ENCODE results near the gene RPL28. TPM values are rescaled to one million over a fixed set of nuclear protein-coding genes. Genes with fewer than 3 reads are reported as not detected.
"Not testable (repeated sequence)": the region's sequence is repeated elsewhere in the genome, so short reads cannot be mapped to it uniquely, and the experiment has no call there.

Gene RPL28
- total RNA-seq, 1 experiment from 2014 or later, result 453 TPM

DNA sequence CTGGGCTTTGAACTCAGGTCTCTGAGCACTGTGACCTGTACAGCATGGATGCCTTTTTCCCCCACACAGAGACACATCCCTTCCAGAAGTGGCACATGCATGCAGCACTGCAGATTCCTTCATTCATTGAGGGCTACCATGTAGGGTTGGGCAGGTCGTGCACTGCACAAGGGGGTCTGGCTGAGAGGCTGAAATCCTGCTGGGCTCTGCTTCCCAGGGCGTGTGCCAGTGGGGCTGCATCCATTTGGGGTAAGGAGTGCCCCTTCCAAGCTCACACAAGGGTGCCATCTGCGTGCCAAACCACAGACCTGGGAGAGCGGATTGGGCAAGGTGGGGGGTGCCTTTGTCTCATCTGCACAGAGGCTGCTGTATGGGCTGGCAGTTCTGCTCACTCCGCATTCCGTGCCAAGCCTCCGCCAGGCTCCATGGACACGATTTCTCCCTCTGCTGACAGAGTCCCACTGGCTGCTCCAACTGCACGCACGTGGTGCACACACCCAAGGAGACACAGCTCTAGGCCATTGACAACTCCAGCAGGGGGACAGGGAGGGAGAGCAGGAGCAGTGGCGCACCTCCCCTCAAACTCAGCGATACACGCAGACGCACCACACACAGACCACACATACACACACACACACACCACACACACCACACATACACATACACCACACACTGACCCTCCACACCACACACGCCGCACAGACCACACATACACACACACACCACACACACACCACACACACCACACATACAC is 61.9 kb downstream of the RPL28 start:
- peak; percentile 67 for DNase-seq (ENCODE audit: low spot score)

DNA sequence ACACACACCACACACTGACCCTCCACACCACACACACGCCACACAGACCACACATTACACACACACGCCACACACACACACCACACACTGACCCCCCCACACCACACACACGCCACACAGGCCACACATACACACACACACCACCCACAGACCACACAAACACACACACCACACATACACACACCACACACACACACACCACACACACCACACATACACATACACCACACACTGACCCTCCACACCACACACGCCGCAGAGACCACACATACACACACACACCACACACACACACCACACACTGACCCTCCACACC is 62.4 kb downstream of the RPL28 start:
- DNase-seq (ENCODE audit: low spot score), result not testable (repeated sequence)

DNA sequence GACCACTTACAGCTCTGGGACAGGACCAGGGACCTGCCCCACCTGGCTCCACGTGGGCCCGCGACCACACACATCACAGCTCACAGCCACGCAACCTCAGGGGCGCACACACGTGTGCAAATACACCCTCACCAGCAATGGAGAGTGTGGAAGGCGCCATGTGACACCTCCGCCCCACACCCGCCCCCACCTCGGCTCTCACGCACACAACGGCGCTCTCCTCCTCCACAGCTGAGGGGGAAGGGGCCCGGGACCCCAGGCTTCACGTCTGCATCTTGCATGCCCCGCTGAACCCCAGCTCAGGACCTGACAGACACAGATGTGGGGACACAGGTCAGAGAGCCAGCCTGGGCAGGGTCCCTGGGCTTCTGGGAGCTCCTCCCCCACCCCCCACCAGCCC is 63.7 kb downstream of the RPL28 start:
- no peak for DNase-seq (ENCODE audit: low spot score)

DNA sequence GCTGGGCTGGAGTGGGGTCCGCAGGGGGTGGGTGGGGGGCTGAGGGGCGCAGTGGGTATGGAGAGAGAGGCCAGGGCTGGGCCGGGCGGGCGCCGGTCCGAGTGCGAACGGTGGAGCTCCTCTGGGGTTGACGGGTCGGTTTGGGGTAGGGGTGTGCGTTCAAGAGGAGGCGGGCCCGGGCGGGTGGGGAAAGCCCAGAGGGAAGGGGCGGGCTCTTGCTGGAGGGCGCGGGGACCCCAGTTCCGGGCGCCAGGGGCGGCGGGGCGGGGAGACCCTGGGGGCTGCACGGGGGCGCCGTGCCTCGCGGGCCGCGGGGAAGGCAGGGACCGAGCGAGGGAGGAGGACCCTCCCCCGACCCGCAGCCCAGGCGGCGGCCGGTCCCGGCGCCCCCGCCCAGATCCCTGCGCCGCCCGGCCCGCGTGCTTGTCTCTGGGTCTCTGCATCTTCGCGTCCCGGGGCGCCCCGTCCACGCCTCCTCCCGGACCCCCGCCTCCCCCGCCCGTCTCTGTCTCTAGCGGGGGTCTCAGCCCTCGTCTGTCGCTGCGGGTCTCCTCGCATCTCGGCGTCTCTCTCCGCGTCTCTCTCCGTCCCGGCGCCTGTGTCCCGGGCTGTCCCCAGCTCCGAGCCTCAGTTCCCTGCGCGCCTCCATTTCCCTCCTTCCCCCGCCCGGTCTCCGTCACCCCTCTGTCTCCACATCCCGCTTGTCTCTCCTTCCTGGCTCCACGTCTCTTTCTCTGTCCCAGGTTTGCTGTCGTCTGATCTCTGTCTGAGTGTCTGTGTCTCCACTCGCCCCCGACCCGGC is 65.6 kb downstream of the RPL28 start:
- no peak for DNase-seq (ENCODE audit: low spot score)

DNA sequence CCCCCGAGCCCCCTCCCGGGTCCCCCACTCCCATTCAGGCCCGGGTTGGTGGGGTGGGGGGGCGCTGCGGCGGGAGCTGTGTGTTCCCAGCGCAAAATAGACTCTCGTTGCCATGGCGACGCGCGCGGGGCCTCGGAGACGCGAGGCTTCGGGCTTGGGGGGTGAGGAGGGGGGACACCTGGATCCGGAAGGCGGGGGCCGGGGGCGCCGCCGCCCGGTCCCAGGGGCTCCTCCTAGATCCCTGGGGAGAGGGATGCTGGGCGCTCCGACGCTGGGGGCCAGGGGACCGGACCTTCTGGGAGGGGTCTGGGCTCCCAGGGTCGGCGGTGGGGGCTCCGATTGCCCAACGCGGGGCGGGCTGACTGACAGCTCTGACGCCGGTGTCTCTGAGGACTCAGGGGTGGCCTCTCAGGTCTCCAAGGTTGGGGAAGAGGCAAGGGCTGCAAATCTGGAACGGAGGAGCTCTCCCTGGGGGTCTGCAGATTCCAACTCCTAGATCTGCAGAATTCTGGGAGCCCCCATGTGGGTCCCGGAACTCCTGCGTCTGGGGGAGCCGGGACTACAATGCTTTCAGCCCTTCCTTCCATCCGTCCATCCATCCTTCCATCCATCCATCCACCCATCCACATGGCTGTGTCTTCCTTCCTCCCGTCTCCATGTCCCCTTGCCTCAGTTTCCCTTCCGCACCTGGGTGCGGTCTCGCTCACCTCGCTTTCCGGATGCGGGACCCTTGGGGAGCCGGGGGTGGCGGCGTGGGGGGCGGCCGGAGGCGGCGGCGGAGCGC is 66.4 kb downstream of the RPL28 start:
- no peak for DNase-seq (ENCODE audit: low spot score)

Other genes starting within 250 kb of the RPL28 start
- 467 and 500 TPM in 2 replicates for gene TNNT1, start 236.7 kb upstream of the RPL28 start, total RNA-seq (2014; rRNA removed; shearing (Covaris generic))
- 0.77 TPM in 1 of 2 replicates, not detected in the other for gene TNNI3, start 228.2 kb upstream of the RPL28 start, total RNA-seq (2014; rRNA removed; shearing (Covaris generic))
- 10.6 and 15.6 TPM in 2 replicates for gene DNAAF3, start 219.3 kb upstream of the RPL28 start, total RNA-seq (2014; rRNA removed; shearing (Covaris generic))
- gene SYT5, start 205.6 kb upstream of the RPL28 start, total RNA-seq (2014; rRNA removed; shearing (Covaris generic)), result 0.09 and 1.8 TPM in 2 replicates
- gene PTPRH, start 176.4 kb upstream of the RPL28 start, total RNA-seq (2014; rRNA removed; shearing (Covaris generic)), result 12.3 and 18.4 TPM in 2 replicates
- gene TMEM86B, start 157.2 kb upstream of the RPL28 start, total RNA-seq (2014; rRNA removed; shearing (Covaris generic)), result 1.6 and 3.4 TPM in 2 replicates
- gene PPP6R1, start 126.9 kb upstream of the RPL28 start, total RNA-seq (2014; rRNA removed; shearing (Covaris generic)), result 73.6 and 80.1 TPM in 2 replicates
- 88.0 and 108 TPM in 2 replicates for gene HSPBP1, start 105.8 kb upstream of the RPL28 start, total RNA-seq (2014; rRNA removed; shearing (Covaris generic))
- gene BRSK1, start 101.9 kb upstream of the RPL28 start, total RNA-seq (2014; rRNA removed; shearing (Covaris generic)), result 11.6 and 12.8 TPM in 2 replicates
- gene TMEM150B, start 60.6 kb upstream of the RPL28 start, total RNA-seq (2014; rRNA removed; shearing (Covaris generic)), result not detected in 2 replicates
- 19.1 and 19.8 TPM in 2 replicates for gene KMT5C, start 46.1 kb upstream of the RPL28 start, total RNA-seq (2014; rRNA removed; shearing (Covaris generic))
- 0.28 TPM in 1 of 2 replicates, not detected in the other for gene COX6B2, start 31.2 kb upstream of the RPL28 start, total RNA-seq (2014; rRNA removed; shearing (Covaris generic))
- gene GARIN5B, start 22.7 kb upstream of the RPL28 start, total RNA-seq (2014; rRNA removed; shearing (Covaris generic)), result not detected in 2 replicates
- 8.4 and 9.4 TPM in 2 replicates for gene IL11, start 15.5 kb upstream of the RPL28 start, total RNA-seq (2014; rRNA removed; shearing (Covaris generic))
- not detected in 2 replicates for gene TMEM190, start 9.1 kb upstream of the RPL28 start, total RNA-seq (2014; rRNA removed; shearing (Covaris generic))
- 1.2 TPM in 1 of 2 replicates, not detected in the other for gene TMEM238, start 1.6 kb upstream of the RPL28 start, total RNA-seq (2014; rRNA removed; shearing (Covaris generic))
- gene UBE2S, start 21.9 kb downstream of the RPL28 start, total RNA-seq (2014; rRNA removed; shearing (Covaris generic)), result 272 and 464 TPM in 2 replicates
- not detected in 2 replicates for gene SHISA7, start 57.4 kb downstream of the RPL28 start, total RNA-seq (2014; rRNA removed; shearing (Covaris generic))
- gene ISOC2, start 75.7 kb downstream of the RPL28 start, total RNA-seq (2014; rRNA removed; shearing (Covaris generic)), result 114 and 139 TPM in 2 replicates
- 0.07 TPM in 1 of 2 replicates, not detected in the other for gene C19orf85, start 78.8 kb downstream of the RPL28 start, total RNA-seq (2014; rRNA removed; shearing (Covaris generic))
- gene ZNF628, start 90.7 kb downstream of the RPL28 start, total RNA-seq (2014; rRNA removed; shearing (Covaris generic)), result 4.1 and 4.8 TPM in 2 replicates
- gene NAT14, start 99.3 kb downstream of the RPL28 start, total RNA-seq (2014; rRNA removed; shearing (Covaris generic)), result 56.2 and 65.7 TPM in 2 replicates
- gene SSC5D, start 102.5 kb downstream of the RPL28 start, total RNA-seq (2014; rRNA removed; shearing (Covaris generic)), result 1.1 and 1.2 TPM in 2 replicates
- gene SBK2, start 151.2 kb downstream of the RPL28 start, total RNA-seq (2014; rRNA removed; shearing (Covaris generic)), result 0.38 TPM in 1 of 2 replicates, not detected in the other
- 0.19 and 0.81 TPM in 2 replicates for gene SBK3, start 159.6 kb downstream of the RPL28 start, total RNA-seq (2014; rRNA removed; shearing (Covaris generic))
- 7.9 and 16.6 TPM in 2 replicates for gene ZNF579, start 194.9 kb downstream of the RPL28 start, total RNA-seq (2014; rRNA removed; shearing (Covaris generic))
- 11.5 and 11.7 TPM in 2 replicates for gene FIZ1, start 213.6 kb downstream of the RPL28 start, total RNA-seq (2014; rRNA removed; shearing (Covaris generic))
- gene ZNF524, start 214.4 kb downstream of the RPL28 start, total RNA-seq (2014; rRNA removed; shearing (Covaris generic)), result 20.0 and 23.7 TPM in 2 replicates
- 0.81 and 1.4 TPM in 2 replicates for gene ZNF865, start 219.7 kb downstream of the RPL28 start, total RNA-seq (2014; rRNA removed; shearing (Covaris generic))
- gene ZNF784, start 238.6 kb downstream of the RPL28 start, total RNA-seq (2014; rRNA removed; shearing (Covaris generic)), result 0.62 and 6.5 TPM in 2 replicates

Data from A172 (cell line).